HG02678 (cell line): ENCODE data around the gene PRXL2B.

Source experiments
- ATAC-seq: cut with Tn5 transposase; IDR thresholded peaks from one replicate; pipeline ENCODE4 v1.9.1; 2021; ENCODE audit warnings: mild to moderate bottlenecking, moderate library complexity; ENCODE audit not compliant: unreplicated experiment

Gene PRXL2B

GRCh38 chr1:2596530-2597333 is 10.2 kb downstream of the PRXL2B start:
- ATAC-seq, result no peak

GRCh38 chr1:2597441-2598328 is 11.1 kb downstream of the PRXL2B start:
- ATAC-seq, result no peak

- no peak for ATAC-seq
These were observed 11.9 kb downstream of the PRXL2B start for GRCh38 chr1:2598329-2598931.

GRCh38 chr1:2601721-2602303 is 15.2 kb downstream of the PRXL2B start:
- ATAC-seq, result no peak

GRCh38 chr1:2602311-2602835 is 15.8 kb downstream of the PRXL2B start:
- ATAC-seq, result no peak

GRCh38 chr1:2602866-2603520 is 16.4 kb downstream of the PRXL2B start:
- ATAC-seq, result no peak

GRCh38 chr1:2603521-2604155 is 17.1 kb downstream of the PRXL2B start:
- ATAC-seq, result no peak

- no peak for ATAC-seq
These were observed 17.7 kb downstream of the PRXL2B start for GRCh38 chr1:2604156-2604843.

- no peak for ATAC-seq
These were observed 18.4 kb downstream of the PRXL2B start for GRCh38 chr1:2604844-2605508.

- ATAC-seq, result no peak
These were observed 19.2 kb downstream of the PRXL2B start for GRCh38 chr1:2605509-2606395.

- ATAC-seq, result no peak
These were observed 19.9 kb downstream of the PRXL2B start for GRCh38 chr1:2606396-2606880.

GRCh38 chr1:2606881-2607621 is 20.5 kb downstream of the PRXL2B start:
- ATAC-seq, result no peak

GRCh38 chr1:2607641-2608091 is 21.1 kb downstream of the PRXL2B start:
- no peak for ATAC-seq

GRCh38 chr1:2609319-2610035 is 22.9 kb downstream of the PRXL2B start:
- ATAC-seq, result no peak

GRCh38 chr1:2610036-2610959 is 23.7 kb downstream of the PRXL2B start:
- ATAC-seq, result no peak
